ENCODE measurements around the gene ADGB. TPM values are rescaled to one million over a fixed set of nuclear protein-coding genes. Genes with fewer than 3 reads are reported as not detected.
"Not testable (repeated sequence)": the region's sequence is repeated elsewhere in the genome, so short reads cannot be mapped to it uniquely, and the experiment has no call there.

The ADGB gene
- total and polyA plus RNA-seq, 3 donors from 2014 or later = 23.8 to 53.0 (median 28.8) TPM

DNA sequence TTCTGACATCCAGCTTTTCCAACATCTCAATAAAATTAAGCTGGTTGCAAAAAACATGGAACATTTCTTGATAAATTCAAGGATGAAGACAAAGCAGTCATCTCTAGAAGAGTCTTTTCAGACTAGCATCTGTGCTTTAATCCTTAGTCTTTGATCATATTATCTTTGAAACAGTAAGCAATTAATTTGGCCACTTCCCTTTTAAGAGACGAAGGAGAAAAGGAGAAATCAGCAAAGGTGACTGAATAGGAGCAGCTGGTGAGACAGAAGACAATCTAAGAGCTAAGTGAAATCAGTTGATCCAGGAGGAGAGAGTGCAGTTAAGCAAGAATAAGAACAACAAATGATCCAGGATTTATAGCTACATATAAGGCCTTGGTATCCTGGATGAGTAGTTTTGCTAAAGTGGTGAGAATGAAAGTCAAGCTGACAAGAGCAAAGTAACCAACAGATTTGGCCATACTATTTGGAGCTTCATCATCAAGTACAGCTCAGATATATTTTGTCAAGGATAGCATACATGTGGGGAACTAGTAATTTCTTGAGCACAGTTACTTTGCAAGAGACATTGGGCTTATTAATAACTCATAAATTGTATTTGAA, 215.5 kb downstream of the ADGB start:
- 68 to 80% methylated on average over 1 of the region's 1 CpG for WGBS, 2 donors
- Histone ChIP-seq H3K27ac (no peak overlapping the region), H3K4me3 (no peak overlapping the region), H3K9me3 (no peaks in the 10 kb centered on the region), H3K4me1 (no peaks in the 10 kb centered on the region), H3K27me3 (no peaks in the 10 kb centered on the region), H3K36me3 (ENCODE audit: low read depth, missing control alignments) (no peaks in the 10 kb centered on the region)
- no peak for DNase-seq
- TF ChIP-seq, protein P1, sequence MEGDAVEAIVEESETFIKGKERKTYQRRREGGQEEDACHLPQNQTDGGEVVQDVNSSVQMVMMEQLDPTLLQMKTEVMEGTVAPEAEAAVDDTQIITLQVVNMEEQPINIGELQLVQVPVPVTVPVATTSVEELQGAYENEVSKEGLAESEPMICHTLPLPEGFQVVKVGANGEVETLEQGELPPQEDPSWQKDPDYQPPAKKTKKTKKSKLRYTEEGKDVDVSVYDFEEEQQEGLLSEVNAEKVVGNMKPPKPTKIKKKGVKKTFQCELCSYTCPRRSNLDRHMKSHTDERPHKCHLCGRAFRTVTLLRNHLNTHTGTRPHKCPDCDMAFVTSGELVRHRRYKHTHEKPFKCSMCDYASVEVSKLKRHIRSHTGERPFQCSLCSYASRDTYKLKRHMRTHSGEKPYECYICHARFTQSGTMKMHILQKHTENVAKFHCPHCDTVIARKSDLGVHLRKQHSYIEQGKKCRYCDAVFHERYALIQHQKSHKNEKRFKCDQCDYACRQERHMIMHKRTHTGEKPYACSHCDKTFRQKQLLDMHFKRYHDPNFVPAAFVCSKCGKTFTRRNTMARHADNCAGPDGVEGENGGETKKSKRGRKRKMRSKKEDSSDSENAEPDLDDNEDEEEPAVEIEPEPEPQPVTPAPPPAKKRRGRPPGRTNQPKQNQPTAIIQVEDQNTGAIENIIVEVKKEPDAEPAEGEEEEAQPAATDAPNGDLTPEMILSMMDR (IDR thresholded peaks at IDR 0.05) = no peak
- no peak for TF ChIP-seq POLR2A (IDR thresholded peaks at IDR 0.05)
- intact Hi-C loops (cut with DNase I; ENCODE audit: low total_unique reads) = no loop called here

DNA sequence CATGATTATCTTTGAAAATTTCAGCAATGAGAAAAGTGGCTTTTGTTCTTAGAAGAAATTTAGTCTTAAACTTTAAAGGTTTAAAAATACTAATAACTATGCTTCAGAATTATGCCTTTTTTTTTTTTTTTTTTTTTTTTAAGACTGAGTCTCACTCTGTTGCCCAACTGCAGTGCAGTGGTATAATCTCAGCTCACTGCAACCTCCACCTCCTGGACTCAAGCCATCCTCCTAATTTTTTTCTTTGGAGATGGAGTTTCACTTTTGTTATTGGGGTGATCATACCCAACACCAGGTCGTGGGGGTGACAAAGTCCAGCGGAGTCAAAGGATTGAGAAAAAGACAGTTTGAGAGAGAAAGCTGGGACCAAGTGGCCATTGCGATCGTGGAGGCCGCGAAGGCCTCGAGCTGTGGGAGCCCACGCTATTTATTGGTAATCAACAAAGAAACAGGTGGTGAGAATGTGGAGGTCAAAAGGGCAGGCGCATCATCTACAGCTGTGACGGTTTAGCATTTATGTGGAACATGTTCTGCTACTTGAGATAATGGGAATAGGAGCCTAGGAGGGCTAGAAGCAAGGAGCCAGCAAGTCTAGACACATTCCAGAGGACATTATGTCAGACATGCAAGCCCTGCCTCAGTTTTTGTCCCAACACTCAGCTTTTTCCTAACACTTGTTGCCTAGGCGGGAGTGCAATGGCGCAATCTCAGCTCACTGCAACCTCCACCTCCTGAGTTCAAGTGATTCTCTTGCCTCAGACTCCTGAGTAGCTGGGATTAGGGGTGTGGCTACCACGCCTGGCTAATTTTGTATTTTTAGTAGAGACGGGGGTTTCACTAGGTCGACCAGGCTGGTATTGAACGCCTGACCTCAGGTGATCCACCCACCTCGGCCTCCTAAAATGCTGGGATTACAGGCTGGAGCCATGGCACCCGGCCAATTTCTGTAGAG, 217.0 kb downstream of the ADGB start:
- H3K4me3 ChIP-seq; H3K27me3 ChIP-seq; H3K27ac ChIP-seq; H3K36me3 ChIP-seq (ENCODE audit: low read depth, missing control alignments); H3K4me1 ChIP-seq; DNase-seq; H3K9me3 ChIP-seq; intact Hi-C loops (cut with DNase I; ENCODE audit: low total_unique reads): not testable (repeated sequence)
- 79 to 82% methylated on average over 12 to 18 of the region's 18 CpGs for WGBS, 2 donors

DNA sequence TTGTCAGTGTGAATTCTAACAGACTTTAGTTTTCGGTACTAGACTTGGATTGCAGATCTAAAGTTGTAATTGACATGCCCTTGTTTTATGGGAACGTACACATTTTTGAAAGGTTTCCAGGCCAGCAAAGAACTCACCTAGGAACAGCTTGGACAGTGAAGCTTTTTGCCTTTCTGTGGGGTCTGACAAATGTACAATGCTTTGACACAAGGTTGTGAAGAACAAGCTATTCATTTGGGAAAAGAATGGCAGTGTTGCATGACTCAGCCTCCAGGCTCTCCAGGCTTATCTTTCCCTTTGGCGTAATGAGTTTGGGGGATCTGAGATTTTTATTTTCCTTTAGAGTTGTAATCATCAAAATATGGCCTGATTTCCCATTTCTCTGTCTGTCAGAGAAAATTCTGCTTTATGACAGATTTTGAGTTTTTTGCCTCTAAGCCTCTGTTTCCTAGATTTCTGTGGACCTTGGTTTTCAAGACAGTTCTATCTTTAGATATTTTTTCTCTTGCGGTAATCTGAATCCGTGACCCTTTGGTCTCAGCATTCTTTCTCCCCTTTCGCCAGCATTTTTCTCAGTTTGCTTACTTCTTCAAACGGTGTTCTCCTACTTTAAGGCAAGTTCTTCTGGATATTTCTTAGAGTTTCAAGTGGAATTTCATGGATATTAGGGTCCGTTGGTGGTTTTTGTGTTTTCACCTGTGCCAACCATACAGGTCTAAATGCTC, 221.0 kb downstream of the ADGB start:
- no peaks in the 10 kb centered on the region for H3K9me3 ChIP-seq
- TF ChIP-seq, protein P1 (IDR thresholded peaks at IDR 0.05) = no peak
- TF ChIP-seq POLR2A (IDR thresholded peaks at IDR 0.05) = no peak
- H3K36me3 ChIP-seq (ENCODE audit: low read depth, missing control alignments) = no peaks in the 10 kb centered on the region
- whole genome bisulfite sequencing, 2 donors = 61 to 62% methylated on average over 8 of the region's 8 CpGs
- no peaks in the 10 kb centered on the region for H3K27me3 ChIP-seq
- no peak overlapping the region for H3K27ac ChIP-seq
- no peaks in the 10 kb centered on the region for H3K4me1 ChIP-seq
- no peak for DNase-seq
- H3K4me3 ChIP-seq = no peak overlapping the region
- intact Hi-C loops (cut with DNase I; ENCODE audit: low total_unique reads) = no loop called here

DNA sequence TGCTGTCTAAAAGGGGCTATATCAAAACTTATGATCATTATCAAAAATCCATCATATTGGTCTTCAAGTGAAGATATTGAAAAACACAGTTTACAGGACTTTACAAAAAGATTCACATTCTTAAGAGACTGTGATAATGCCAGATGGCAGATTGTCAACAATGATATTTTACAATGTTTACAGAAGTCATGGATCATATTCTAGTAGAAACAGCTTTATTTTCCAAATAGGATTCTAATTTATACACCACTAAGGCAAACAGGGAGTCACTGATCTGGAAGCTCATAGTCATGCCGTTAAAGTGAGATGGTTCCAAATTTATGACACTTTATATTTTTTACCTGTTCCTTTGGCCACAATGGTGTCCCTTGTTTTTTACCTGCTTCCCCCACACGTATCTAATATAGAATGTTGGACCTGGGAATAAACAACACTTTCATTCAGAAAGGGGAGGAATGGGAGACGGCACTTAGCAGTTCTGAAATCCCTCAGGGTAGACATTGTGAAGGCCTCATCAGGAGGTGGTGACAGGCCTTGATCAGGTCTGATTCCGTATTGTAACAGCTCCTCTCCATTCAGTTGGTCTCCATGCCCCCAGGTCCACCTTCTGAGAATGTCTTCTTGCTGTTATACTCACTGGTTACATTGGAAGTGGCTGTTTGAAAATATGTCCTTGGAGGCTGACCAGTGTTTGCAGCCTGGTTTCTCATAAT, 228.6 kb downstream of the ADGB start:
- intact Hi-C loops (cut with DNase I; ENCODE audit: low total_unique reads) = no loop called here
- TF ChIP-seq, protein P1 (IDR thresholded peaks at IDR 0.05) = no peak
- no peak for TF ChIP-seq POLR2A (IDR thresholded peaks at IDR 0.05)

More for the DNA sequence above, 228.6 kb downstream of the ADGB start:
- Histone ChIP-seq H3K9me3 (no peaks in the 10 kb centered on the region), H3K27me3 (no peaks in the 10 kb centered on the region), H3K4me3 (no peak overlapping the region), H3K4me1 (no peaks in the 10 kb centered on the region), H3K27ac (no peak overlapping the region), H3K36me3 (ENCODE audit: low read depth, missing control alignments) (no peaks in the 10 kb centered on the region)
- WGBS, 2 donors = 60 to 80% methylated on average over 4 of the region's 4 CpGs
- DNase-seq = no peak
